GM18867 (cell line): ENCODE measurements around the gene SARS1.
"Not testable (repeated sequence)": the region's sequence is repeated elsewhere in the genome, so short reads cannot be mapped to it uniquely, and the experiment has no call there.

Source experiments
- ATAC-seq: cut with Tn5 transposase; IDR thresholded peaks from one replicate; pipeline ENCODE4 v1.9.1; 2021; ENCODE audit warnings: mild to moderate bottlenecking, moderate library complexity; ENCODE audit not compliant: unreplicated experiment

Gene SARS1

GRCh38 chr1:109191891-109192290, 21.8 kb upstream of the SARS1 start:
- no peak for ATAC-seq

DNA sequence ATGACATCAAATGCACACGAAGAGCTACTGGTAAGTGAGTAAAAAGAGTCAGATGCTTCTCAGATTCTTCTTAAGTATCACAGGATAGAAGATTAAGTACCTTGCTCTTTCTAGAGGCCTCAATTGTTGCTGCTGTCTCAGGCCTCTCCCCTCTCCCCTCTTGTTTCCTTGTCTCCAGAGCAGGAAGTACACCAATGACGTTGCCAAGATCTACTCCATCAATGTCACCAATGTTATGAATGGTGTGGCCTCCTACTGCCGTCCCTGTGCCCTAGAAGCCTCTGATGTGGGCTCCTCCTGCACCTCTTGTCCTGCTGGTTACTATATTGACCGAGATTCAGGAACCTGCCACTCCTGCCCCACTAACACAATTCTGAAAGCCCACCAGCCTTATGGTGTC, 21.3 kb upstream of the SARS1 start:
- no peak for ATAC-seq

DNA sequence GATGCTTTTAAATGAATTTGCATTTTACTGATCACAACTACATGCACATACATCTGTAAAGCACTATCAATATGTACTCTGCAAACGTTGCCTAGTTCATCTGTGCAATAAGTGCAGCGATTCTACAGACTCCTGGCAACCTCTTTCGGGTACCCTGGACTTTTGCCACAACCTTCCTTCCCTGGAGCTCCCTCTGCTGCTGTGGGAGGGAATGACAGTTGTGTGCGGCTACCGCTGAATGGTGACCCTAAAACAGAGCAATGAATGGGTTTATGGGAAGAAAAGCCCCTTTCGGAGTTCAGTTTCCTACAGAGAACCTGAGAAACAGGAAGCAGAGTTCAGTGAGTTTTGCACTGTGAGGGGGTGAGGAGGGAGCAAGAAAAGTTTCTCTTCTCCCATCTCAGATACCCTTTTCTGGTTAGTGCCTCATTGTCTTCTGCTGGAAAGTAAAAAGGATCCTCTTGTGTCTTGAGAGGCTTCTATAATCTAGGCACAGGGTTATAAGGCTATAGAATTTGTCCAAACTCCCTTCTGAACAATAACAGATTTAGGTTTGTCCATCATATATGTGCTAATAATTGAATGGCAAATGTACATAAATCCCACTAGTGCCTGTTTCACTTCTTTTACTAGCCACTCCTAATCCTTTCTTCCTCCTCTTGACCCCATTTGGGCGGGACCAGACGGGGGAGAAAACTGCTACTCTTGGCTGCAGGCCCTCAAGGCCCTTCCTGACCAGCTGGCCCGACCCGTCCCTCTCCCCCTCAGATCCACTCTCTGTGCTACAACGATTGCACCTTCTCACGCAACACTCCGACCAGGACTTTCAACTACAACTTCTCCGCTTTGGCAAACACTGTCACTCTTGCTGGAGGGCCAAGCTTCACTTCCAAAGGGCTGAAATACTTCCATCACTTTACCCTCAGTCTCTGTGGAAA, 19.8 kb upstream of the SARS1 start:
- no peak for ATAC-seq

GRCh38 chr1:109197158-109198042, 16.3 kb upstream of the SARS1 start:
- no peak for ATAC-seq

DNA sequence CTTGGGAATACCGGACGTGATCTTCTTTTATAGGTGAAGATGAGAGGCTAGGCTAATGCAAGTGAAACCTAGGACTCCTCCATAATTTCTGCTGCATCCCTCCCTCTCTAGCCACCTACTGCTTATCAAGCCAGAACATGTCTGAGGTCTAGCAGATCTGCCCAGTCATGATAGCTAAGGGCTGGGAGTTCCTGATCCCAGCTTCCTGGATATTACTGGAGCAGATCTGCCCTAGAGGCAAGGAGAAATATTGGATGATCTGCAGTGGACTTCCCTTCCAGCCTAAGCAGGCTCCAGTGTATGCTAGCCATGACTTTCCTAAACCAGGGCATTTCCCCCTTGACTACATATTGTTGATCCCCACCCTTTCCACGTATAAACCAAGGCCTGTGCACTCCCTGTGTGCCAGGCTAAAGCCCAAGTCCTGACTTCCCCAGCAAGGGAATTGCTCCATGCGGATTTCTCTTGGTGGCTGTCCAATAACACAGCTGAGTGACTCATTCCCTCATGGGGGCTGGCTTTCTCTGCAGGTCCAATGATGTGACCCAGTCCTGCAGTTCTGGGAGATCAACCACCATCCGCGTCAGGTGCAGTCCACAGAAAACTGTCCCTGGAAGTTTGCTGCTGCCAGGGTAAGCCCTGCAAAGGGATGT, 15.5 kb upstream of the SARS1 start:
- ATAC-seq: no peak

GRCh38 chr1:109198745-109199144, 15.0 kb upstream of the SARS1 start:
- ATAC-seq: no peak

DNA sequence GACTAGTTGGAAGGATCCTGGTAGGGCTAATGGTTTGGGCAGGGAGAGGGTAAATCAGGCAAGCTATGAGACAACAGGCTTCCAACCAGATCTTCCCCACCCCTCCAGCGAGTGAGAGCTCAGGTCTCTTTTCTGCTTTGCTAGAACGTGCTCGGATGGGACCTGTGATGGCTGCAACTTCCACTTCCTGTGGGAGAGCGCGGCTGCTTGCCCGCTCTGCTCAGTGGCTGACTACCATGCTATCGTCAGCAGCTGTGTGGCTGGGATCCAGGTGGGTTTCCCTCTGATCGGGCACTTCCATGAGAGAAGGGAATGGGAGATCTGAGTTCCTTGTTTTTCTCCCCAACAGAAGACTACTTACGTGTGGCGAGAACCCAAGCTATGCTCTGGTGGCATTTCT, 14.0 kb upstream of the SARS1 start:
- ATAC-seq: no peak

DNA sequence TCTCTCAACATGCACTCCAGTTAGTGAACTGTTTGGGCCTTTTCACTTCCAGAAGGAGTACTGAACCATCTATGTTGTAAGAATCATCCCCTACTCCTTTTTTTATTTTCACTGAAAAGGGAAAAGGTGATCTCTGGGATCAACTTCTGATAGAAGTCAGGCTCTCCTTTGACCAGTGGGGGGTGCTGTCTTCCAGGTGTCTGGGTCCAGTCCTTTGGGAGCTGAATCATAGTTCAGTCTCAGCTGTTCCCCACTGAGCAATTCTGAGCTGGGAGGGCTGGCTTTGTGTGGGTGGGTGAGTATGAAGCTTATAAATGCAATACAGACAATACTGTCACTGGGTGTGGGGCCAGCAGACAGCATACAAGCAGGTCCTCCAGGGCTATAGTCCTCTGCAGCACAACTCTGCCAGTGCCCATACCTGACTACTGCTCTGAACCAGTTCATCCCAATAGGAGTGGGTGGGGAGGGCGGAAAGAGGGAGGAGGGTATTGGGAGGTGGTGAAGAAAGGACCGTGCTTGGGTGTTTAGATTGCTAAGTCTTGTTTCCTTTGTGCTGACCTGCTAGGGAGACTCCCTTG, 12.5 kb upstream of the SARS1 start:
- ATAC-seq: no peak

GRCh38 chr1:109204484-109204883, 9.2 kb upstream of the SARS1 start:
- no peak for ATAC-seq

GRCh38 chr1:109206339-109206738, 7.4 kb upstream of the SARS1 start:
- no peak for ATAC-seq

DNA sequence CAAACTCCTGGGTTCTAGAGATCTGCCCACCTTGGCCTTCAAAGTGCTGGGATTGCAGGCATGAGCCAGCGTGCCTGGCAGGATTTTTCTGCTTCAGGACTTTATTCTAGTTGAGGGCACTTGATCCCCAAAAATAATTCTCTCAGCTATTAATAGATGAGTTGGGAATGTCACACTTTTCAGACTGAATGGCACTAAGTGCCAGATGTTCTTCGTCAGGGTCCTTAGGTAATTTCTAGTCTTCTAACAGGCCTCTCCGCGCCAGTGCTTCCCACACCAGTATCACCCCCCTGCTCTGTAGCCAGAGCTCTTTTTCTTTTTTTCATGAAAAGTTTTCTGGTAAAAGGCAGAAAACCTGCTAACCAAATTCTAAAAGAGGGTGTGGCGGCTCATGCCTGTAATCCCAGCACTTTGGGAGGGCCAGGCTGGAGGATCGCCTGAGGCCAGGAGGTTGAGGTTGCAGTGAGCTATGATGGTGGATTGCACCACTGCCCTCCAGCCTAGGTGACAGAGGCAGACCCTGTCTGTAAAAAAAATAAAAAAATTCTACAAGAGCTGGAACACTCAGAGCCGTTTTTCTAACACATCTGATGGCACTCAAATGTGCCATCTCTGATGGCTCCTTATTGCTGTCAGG, 6.1 kb upstream of the SARS1 start:
- ATAC-seq: no peak

- no peak for ATAC-seq
These were observed 5.3 kb upstream of the SARS1 start for GRCh38 chr1:109208394-109208793.

GRCh38 chr1:109208836-109209463, 4.8 kb upstream of the SARS1 start:
- ATAC-seq: no peak

- no peak for ATAC-seq
These were observed 3.7 kb upstream of the SARS1 start for GRCh38 chr1:109210058-109210457.

DNA sequence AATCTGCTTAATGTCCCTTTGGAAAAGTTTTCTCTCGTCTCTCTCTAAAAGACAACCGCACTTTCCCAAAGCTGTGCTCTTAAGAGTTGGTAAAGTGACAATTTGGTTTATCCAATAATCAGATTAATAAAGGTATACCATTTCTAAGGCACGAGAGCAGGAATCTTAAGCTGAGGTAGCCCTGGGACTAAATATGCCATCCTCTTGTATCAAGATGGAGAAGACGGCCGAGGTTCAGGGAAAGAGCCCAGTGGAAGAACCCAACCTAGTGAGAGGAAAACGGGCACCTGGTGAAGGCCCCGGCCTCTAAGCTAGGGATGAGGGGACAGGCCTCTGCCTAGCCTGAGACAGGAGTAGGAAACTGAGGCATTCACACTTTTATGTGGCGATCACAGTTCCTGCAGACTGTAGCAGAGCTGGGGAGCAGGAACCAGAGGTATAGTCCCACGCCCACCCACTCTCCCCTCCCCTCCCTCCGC, 334 bp upstream of the SARS1 start:
- no peak for ATAC-seq

DNA sequence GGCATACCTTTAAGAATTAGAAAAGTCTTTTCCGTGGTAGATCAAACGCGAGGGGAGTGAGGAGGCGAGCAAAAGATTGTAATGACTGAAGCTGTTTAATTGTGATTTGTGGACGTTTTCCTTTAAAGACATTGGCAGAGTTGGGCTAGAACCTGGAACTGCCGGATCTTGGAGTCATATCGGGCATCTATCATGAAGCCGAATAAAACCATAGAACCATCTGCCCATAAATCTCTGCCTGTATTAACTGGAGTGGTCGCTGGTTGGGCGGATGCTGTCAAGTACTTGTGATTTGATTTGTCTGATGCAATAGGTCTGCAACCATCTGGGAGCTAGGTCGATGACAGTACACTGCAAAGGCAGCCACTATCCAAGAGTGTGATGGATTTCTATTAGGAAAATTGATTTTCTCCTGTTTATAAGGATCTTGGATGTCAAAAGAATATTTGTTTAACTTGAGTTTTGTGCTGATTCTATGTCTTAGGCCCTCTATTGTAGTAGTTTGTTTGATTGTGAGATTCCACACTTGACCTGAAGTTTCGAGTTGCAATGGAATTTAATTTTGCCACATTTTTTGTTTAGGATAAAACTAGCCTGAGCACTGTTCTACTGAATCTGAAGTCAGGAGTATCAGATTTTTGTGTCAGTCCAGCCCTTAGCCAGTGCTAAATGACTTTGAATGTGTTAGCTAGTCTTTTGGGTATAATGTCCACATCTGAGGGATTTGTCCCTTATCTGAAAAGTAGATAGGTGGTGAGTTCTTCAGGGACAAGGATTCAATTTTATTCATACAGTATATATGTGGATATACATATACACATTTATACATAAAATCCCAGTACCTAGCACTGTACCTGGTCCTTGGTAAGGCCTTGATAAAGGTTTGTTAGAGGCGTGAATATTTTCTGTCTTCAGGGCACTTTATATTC, 1.2 kb downstream of the SARS1 start:
- ATAC-seq: peak; percentile 27

- no peak for ATAC-seq
These were observed 2.9 kb downstream of the SARS1 start for GRCh38 chr1:109216662-109217061.

GRCh38 chr1:109218516-109218915, 4.8 kb downstream of the SARS1 start:
- no peak for ATAC-seq

DNA sequence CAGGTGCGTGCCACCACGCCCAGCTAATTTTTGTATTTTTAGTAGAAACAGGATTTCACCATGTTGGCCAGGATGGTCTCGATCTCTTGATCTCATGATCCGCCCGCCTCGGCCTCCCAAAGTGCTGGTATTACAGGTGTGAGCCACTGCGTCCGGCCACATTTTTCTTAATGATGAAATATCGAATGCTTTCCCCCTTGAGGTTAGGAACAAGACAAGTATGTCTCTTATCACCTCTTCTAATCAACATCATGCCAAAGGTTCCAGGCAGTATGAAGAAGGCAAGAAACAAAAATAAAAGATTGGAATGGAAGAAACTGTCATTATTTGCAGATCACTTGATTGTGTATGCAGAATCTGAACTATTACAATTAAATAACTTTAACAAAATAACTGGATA, 7.5 kb downstream of the SARS1 start:
- ATAC-seq: not testable (repeated sequence)
